GM04504 (cell line): ENCODE results near the gene TMBIM6.
A peak's percentile ranks its signal among the peaks of the same experiment; 100 is the strongest.
"Not testable (repeated sequence)": the region's sequence is repeated elsewhere in the genome, so short reads cannot be mapped to it uniquely, and the experiment has no call there.

Source experiments
- DNase-seq: peaks from one replicate; pipeline ENCODE4 v3.0.0-alpha.2; 2012; ENCODE audit warnings: low read depth

The TMBIM6 gene

GRCh38 chr12:49740930-49741881 is at the start of gene TMBIM6:
Gene TMBIM6 (plus strand): TSS chr12:49741557. CDS start chr12:49752494, 10,937 bp downstream.
- DNase-seq = peak; percentile 100

GRCh38 chr12:49692851-49693250 is 48.5 kb upstream of the TMBIM6 start:
- DNase-seq = no peak

- DNase-seq = no peak
These were observed 47.4 kb upstream of the TMBIM6 start for GRCh38 chr12:49693931-49694444.

GRCh38 chr12:49696723-49697122 is 44.6 kb upstream of the TMBIM6 start:
- no peak for DNase-seq

GRCh38 chr12:49697808-49698207 is 43.5 kb upstream of the TMBIM6 start:
- no peak for DNase-seq

- DNase-seq = no peak
These were observed 42.5 kb upstream of the TMBIM6 start for GRCh38 chr12:49698619-49699545.

GRCh38 chr12:49702009-49702408 is 39.3 kb upstream of the TMBIM6 start:
- DNase-seq = no peak

GRCh38 chr12:49702676-49703215 is 38.6 kb upstream of the TMBIM6 start:
- no peak for DNase-seq

- no peak for DNase-seq
These were observed 37.7 kb upstream of the TMBIM6 start for GRCh38 chr12:49703647-49704137.

GRCh38 chr12:49705479-49706134 is 35.8 kb upstream of the TMBIM6 start:
- no peak for DNase-seq

- DNase-seq = no peak
These were observed 34.8 kb upstream of the TMBIM6 start for GRCh38 chr12:49706351-49707127.

GRCh38 chr12:49707128-49707811 is 34.1 kb upstream of the TMBIM6 start, which contains the start of gene FMNL3:
Gene FMNL3 (minus strand): TSS chr12:49707405. CDS start chr12:49707180, 225 bp downstream.
- peak; percentile 93 for DNase-seq

- no peak for DNase-seq
These were observed 33.6 kb upstream of the TMBIM6 start for GRCh38 chr12:49707812-49708147.

GRCh38 chr12:49708851-49709250 is 32.5 kb upstream of the TMBIM6 start:
- no peak for DNase-seq

GRCh38 chr12:49713952-49714351 is 27.4 kb upstream of the TMBIM6 start:
- DNase-seq = not testable (repeated sequence)

GRCh38 chr12:49716553-49716952 is 24.8 kb upstream of the TMBIM6 start:
- no peak for DNase-seq

GRCh38 chr12:49717800-49718199 is 23.6 kb upstream of the TMBIM6 start:
- DNase-seq = not testable (repeated sequence)

GRCh38 chr12:49720214-49720613 is 21.1 kb upstream of the TMBIM6 start:
- DNase-seq = no peak

- not testable (repeated sequence) for DNase-seq
These were observed 20.0 kb upstream of the TMBIM6 start for GRCh38 chr12:49721355-49721754.

GRCh38 chr12:49728446-49728845 is 12.9 kb upstream of the TMBIM6 start:
- no peak for DNase-seq
